Measurements from ENCODE around the gene CCDC88A. TPM values are rescaled to one million over a fixed set of nuclear protein-coding genes. Genes with fewer than 3 reads are reported as not detected.

CCDC88A gene
- total RNA-seq, 5 donors from 2014 or later (not counting 1 experiment from before 2014, with no cell fraction given) = 13.2 to 15.7 (median 14.3) TPM

- Mint-ChIP-seq H3K27ac (no peak overlapping the region), H3K9me3 (no peaks in the 10 kb centered on the region), H3K36me3 (no peaks in the 10 kb centered on the region), H3K4me3 (no peak overlapping the region), H3K4me1 (peaks cover 8 to 13% (median 8%) of the 10 kb centered on the region in 3 donors), H3K27me3 (peaks cover 5 to 15% of the 10 kb centered on the region in 2 donors)
- DNase-seq (no peak), ATAC-seq (replicated peaks in 1 of 4) (no peak)
- no peak overlapping the region for H3K4me3 ChIP-seq (ENCODE audit: control insufficient read depth in 1 of 2, extremely low read depth in 1 of 2, low read length in 1 of 2)
- no peaks in the 10 kb centered on the region for H3K36me3 ChIP-seq (ENCODE audit: control insufficient read depth in 2 of 2, extremely low read depth in 1 of 2, insufficient read depth in 1 of 2, low read length in 1 of 2)
- peaks cover 0 to 5% of the 10 kb centered on the region in 2 experiments for H3K27me3 ChIP-seq (replicated peaks in 1 of 2; ENCODE audit: control insufficient read depth in 2 of 2, extremely low read depth in 1 of 2, insufficient read depth in 2 of 2, low read length in 1 of 2)
- ChIA-PET POLR2A (no interaction called here), CTCF (no interaction called here)
- WGBS (ENCODE audit: insufficient coverage) = 86% methylated on average over 1 of the region's 3 CpGs
- no peak overlapping the region for H3K27ac ChIP-seq (ENCODE audit: low read length)
- H3K4me1 ChIP-seq (ENCODE audit: control insufficient read depth in 1 of 2, extremely low read depth in 1 of 2, insufficient read depth in 2 of 2, low read length in 2 of 2) = peaks cover 6 to 10% of the 10 kb centered on the region in 2 experiments
- H3K9me3 ChIP-seq = no peaks in the 10 kb centered on the region
Observed at GRCh38 chr2:55425431-55425831, 5.8 kb upstream of the CCDC88A start.

GRCh38 chr2:55422876-55423665 lies 3.4 kb upstream of the CCDC88A start:
- ChIA-PET CTCF (no interaction called here), POLR2A (no interaction called here)
- Mint-ChIP-seq H3K27me3 (peaks cover 5 to 15% of the 10 kb centered on the region in 2 donors), H3K4me1 (peaks cover 23 to 27% (median 23%) of the 10 kb centered on the region in 3 donors), H3K9me3 (no peaks in the 10 kb centered on the region), H3K4me3 (peak overlapping the region in 1 of 3 donors; percentile 31), H3K27ac (no peak overlapping the region), H3K36me3 (no peaks in the 10 kb centered on the region)
- H3K9me3 ChIP-seq = no peaks in the 10 kb centered on the region
- DNase-seq = no peak
- no peak overlapping the region for H3K27ac ChIP-seq (ENCODE audit: low read length)
- peaks cover 0 to 5% of the 10 kb centered on the region in 2 experiments for H3K27me3 ChIP-seq (replicated peaks in 1 of 2; ENCODE audit: control insufficient read depth in 2 of 2, extremely low read depth in 1 of 2, insufficient read depth in 2 of 2, low read length in 1 of 2)
- no CpG with 5 or more reads among the region's 4 CpGs for WGBS (ENCODE audit: insufficient coverage)
- no peak overlapping the region for H3K4me3 ChIP-seq (ENCODE audit: control insufficient read depth in 1 of 2, extremely low read depth in 1 of 2, low read length in 1 of 2)
- H3K36me3 ChIP-seq (ENCODE audit: control insufficient read depth in 2 of 2, extremely low read depth in 1 of 2, insufficient read depth in 1 of 2, low read length in 1 of 2) = no peaks in the 10 kb centered on the region
- peaks cover 15 to 18% of the 10 kb centered on the region in 2 experiments for H3K4me1 ChIP-seq (ENCODE audit: control insufficient read depth in 1 of 2, extremely low read depth in 1 of 2, insufficient read depth in 2 of 2, low read length in 2 of 2)
- no peak for ATAC-seq (replicated peaks in 1 of 4)

- Mint-ChIP-seq H3K9me3 (no peaks in the 10 kb centered on the region), H3K27ac (peak overlapping the region in 1 of 2 donors; percentile 61), H3K4me3 (peak overlapping the region; percentile 58 to 85 (median 60)), H3K36me3 (no peaks in the 10 kb centered on the region), H3K27me3 (peaks cover 5 to 14% of the 10 kb centered on the region in 2 donors), H3K4me1 (peaks cover 29 to 33% (median 29%) of the 10 kb centered on the region in 3 donors)
- peaks cover 15 to 20% of the 10 kb centered on the region in 2 experiments for H3K4me1 ChIP-seq (ENCODE audit: control insufficient read depth in 1 of 2, extremely low read depth in 1 of 2, insufficient read depth in 2 of 2, low read length in 2 of 2)
- no peak for ATAC-seq (replicated peaks in 1 of 4)
- WGBS (ENCODE audit: insufficient coverage) = 83% methylated on average over 1 of the region's 5 CpGs
- no peak for DNase-seq
- H3K36me3 ChIP-seq (ENCODE audit: control insufficient read depth in 2 of 2, extremely low read depth in 1 of 2, insufficient read depth in 1 of 2, low read length in 1 of 2) = no peaks in the 10 kb centered on the region
- H3K27me3 ChIP-seq (replicated peaks in 1 of 2; ENCODE audit: control insufficient read depth in 2 of 2, extremely low read depth in 1 of 2, insufficient read depth in 2 of 2, low read length in 1 of 2) = peaks cover 0 to 2% of the 10 kb centered on the region in 2 experiments
- ChIA-PET POLR2A (interaction anchor here in 1 of 2 donors (1.1 kb wide), 1 partner anchor 8 kb away, joined by 3 read pairs; no protein-coding TSS in a partner anchor), CTCF (no interaction called here)
- no peak overlapping the region for H3K27ac ChIP-seq (ENCODE audit: low read length)
- no peaks in the 10 kb centered on the region for H3K9me3 ChIP-seq
- no peak overlapping the region for H3K4me3 ChIP-seq (ENCODE audit: control insufficient read depth in 1 of 2, extremely low read depth in 1 of 2, low read length in 1 of 2)
Observed at GRCh38 chr2:55421326-55421725, 1.7 kb upstream of the CCDC88A start.

- WGBS (ENCODE audit: insufficient coverage) = no CpG with 5 or more reads among the region's 6 CpGs
- Mint-ChIP-seq H3K36me3 (no peaks in the 10 kb centered on the region), H3K27me3 (peaks cover 5 to 10% of the 10 kb centered on the region in 2 donors), H3K4me3 (peak overlapping the region; percentile 58 to 91 (median 85)), H3K9me3 (no peaks in the 10 kb centered on the region), H3K27ac (no peak overlapping the region), H3K4me1 (peaks cover 29 to 36% (median 32%) of the 10 kb centered on the region in 3 donors)
- CTCF ChIA-PET = interaction anchor here in 1 of 2 donors (0.6 to 0.7 kb wide), 2 partner anchors 11 to 282 kb away, joined by 3 read pairs; no protein-coding TSS in a partner anchor
- peak overlapping the region; percentile 86 to 89 for H3K4me3 ChIP-seq (ENCODE audit: control insufficient read depth in 1 of 2, extremely low read depth in 1 of 2, low read length in 1 of 2)
- peaks cover 0 to 2% of the 10 kb centered on the region in 2 experiments for H3K27me3 ChIP-seq (replicated peaks in 1 of 2; ENCODE audit: control insufficient read depth in 2 of 2, extremely low read depth in 1 of 2, insufficient read depth in 2 of 2, low read length in 1 of 2)
- peaks cover 15 to 20% of the 10 kb centered on the region in 2 experiments for H3K4me1 ChIP-seq (ENCODE audit: control insufficient read depth in 1 of 2, extremely low read depth in 1 of 2, insufficient read depth in 2 of 2, low read length in 2 of 2)
- ATAC-seq (replicated peaks in 1 of 4) = no peak
- H3K9me3 ChIP-seq = no peaks in the 10 kb centered on the region
- H3K36me3 ChIP-seq (ENCODE audit: control insufficient read depth in 2 of 2, extremely low read depth in 1 of 2, insufficient read depth in 1 of 2, low read length in 1 of 2) = no peaks in the 10 kb centered on the region
- DNase-seq = no peak
- POLR2A ChIA-PET = interaction anchor here in 1 of 2 donors (1.1 kb wide), 1 partner anchor 8 kb away, joined by 3 read pairs; no protein-coding TSS in a partner anchor
- no peak overlapping the region for H3K27ac ChIP-seq (ENCODE audit: low read length)
Observed at GRCh38 chr2:55420871-55421270, 1.2 kb upstream of the CCDC88A start.

- Mint-ChIP-seq H3K27ac (peak overlapping the region; percentile 75 to 89), H3K27me3 (peaks cover 5 to 7% of the 10 kb centered on the region in 2 donors), H3K4me3 (peak overlapping the region; percentile 85 to 91 (median 87)), H3K9me3 (no peaks in the 10 kb centered on the region), H3K4me1 (peaks cover 29 to 40% (median 36%) of the 10 kb centered on the region in 3 donors), H3K36me3 (no peaks in the 10 kb centered on the region)
- Histone ChIP-seq H3K36me3 (ENCODE audit: control insufficient read depth in 2 of 2, extremely low read depth in 1 of 2, insufficient read depth in 1 of 2, low read length in 1 of 2) (no peaks in the 10 kb centered on the region), H3K4me1 (ENCODE audit: control insufficient read depth in 1 of 2, extremely low read depth in 1 of 2, insufficient read depth in 2 of 2, low read length in 2 of 2) (peaks cover 15 to 20% of the 10 kb centered on the region in 2 experiments), H3K27me3 (replicated peaks in 1 of 2; ENCODE audit: control insufficient read depth in 2 of 2, extremely low read depth in 1 of 2, insufficient read depth in 2 of 2, low read length in 1 of 2) (no peaks in the 10 kb centered on the region), H3K9me3 (no peaks in the 10 kb centered on the region), H3K4me3 (ENCODE audit: control insufficient read depth in 1 of 2, extremely low read depth in 1 of 2, low read length in 1 of 2) (peak overlapping the region; percentile 86 to 89), H3K27ac (ENCODE audit: low read length) (peak overlapping the region; percentile 42)
- DNase-seq = no peak
- POLR2A ChIA-PET = interaction anchor here in 1 of 2 donors (1.1 kb wide), 1 partner anchor 9 kb away, joined by 3 read pairs; no protein-coding TSS in a partner anchor
- no CpG with 5 or more reads among the region's 3 CpGs for WGBS (ENCODE audit: insufficient coverage)
- ATAC-seq (replicated peaks in 1 of 4) = no peak
- CTCF ChIA-PET = interaction anchor here in 1 of 2 donors (0.6 to 1.0 kb wide), 3 partner anchors 11 to 282 kb away, joined by 3 read pairs; partner anchors contain the start of gene CFAP36
Observed at GRCh38 chr2:55420439-55420725, 726 bp upstream of the CCDC88A start.

GRCh38 chr2:55419233-55419678 lies 400 bp downstream of the CCDC88A start:
- DNase-seq (peak in 5 of 35 experiments; percentile 2 to 17 (median 10)), ATAC-seq (replicated peaks in 1 of 4) (peak; percentile 26 to 51 (median 41))
- Histone ChIP-seq H3K36me3 (ENCODE audit: control insufficient read depth in 2 of 2, extremely low read depth in 1 of 2, insufficient read depth in 1 of 2, low read length in 1 of 2) (no peaks in the 10 kb centered on the region), H3K4me3 (ENCODE audit: control insufficient read depth in 1 of 2, extremely low read depth in 1 of 2, low read length in 1 of 2) (peak overlapping the region; percentile 86 to 89), H3K4me1 (ENCODE audit: control insufficient read depth in 1 of 2, extremely low read depth in 1 of 2, insufficient read depth in 2 of 2, low read length in 2 of 2) (peaks cover 15 to 20% of the 10 kb centered on the region in 2 experiments), H3K9me3 (no peaks in the 10 kb centered on the region), H3K27me3 (replicated peaks in 1 of 2; ENCODE audit: control insufficient read depth in 2 of 2, extremely low read depth in 1 of 2, insufficient read depth in 2 of 2, low read length in 1 of 2) (no peaks in the 10 kb centered on the region), H3K27ac (ENCODE audit: low read length) (peak overlapping the region; percentile 81)
- Mint-ChIP-seq H3K9me3 (no peaks in the 10 kb centered on the region), H3K4me1 (peaks cover 29 to 41% (median 40%) of the 10 kb centered on the region in 3 donors), H3K27me3 (peaks cover 4 to 5% of the 10 kb centered on the region in 2 donors), H3K36me3 (no peaks in the 10 kb centered on the region), H3K4me3 (peak overlapping the region; percentile 85 to 91 (median 87)), H3K27ac (peak overlapping the region; percentile 89 to 91)
- POLR2A ChIA-PET = no interaction called here
- CTCF ChIA-PET = interaction anchor here in 1 of 2 donors (1.0 kb wide), 1 partner anchor 100 kb away, joined by 3 read pairs; the partner anchor contains the start of gene CFAP36
- WGBS (ENCODE audit: insufficient coverage) = 1% methylated on average over 22 of the region's 31 CpGs
